ENCODE results near the gene GJB3.

GRCh38 chr1:34755961-34756360 is 25.1 kb upstream of the GJB3 start:
- TF ChIP-seq, protein P1, sequence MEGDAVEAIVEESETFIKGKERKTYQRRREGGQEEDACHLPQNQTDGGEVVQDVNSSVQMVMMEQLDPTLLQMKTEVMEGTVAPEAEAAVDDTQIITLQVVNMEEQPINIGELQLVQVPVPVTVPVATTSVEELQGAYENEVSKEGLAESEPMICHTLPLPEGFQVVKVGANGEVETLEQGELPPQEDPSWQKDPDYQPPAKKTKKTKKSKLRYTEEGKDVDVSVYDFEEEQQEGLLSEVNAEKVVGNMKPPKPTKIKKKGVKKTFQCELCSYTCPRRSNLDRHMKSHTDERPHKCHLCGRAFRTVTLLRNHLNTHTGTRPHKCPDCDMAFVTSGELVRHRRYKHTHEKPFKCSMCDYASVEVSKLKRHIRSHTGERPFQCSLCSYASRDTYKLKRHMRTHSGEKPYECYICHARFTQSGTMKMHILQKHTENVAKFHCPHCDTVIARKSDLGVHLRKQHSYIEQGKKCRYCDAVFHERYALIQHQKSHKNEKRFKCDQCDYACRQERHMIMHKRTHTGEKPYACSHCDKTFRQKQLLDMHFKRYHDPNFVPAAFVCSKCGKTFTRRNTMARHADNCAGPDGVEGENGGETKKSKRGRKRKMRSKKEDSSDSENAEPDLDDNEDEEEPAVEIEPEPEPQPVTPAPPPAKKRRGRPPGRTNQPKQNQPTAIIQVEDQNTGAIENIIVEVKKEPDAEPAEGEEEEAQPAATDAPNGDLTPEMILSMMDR (IDR thresholded peaks at IDR 0.05; ENCODE audit: low read depth, low read length), result no peak
- TF ChIP-seq POLR2A (IDR thresholded peaks at IDR 0.05; ENCODE audit: extremely low read depth, insufficient read length), result no peak

Data from NB4 (cell line).